SU-DHL-6 (cell line): ENCODE measurements around the gene RGS19.

Experiments
- H2AFZ ChIP-seq: fragments of 200-600 bp; sonication (generic); 2 replicates; pipeline ENCODE4 v1.6.1; 2014; ENCODE audit warnings: low read depth, mild to moderate bottlenecking, moderate library complexity, mixed read lengths, antibody characterized with exemption, low read length; ENCODE audit not compliant: severe bottlenecking
- H3F3A ChIP-seq: fragments of 200-600 bp; shearing (Covaris generic); 2 replicates; pipeline ENCODE4 v1.6.0; 2016; ENCODE audit warnings: antibody characterized with exemption, mild to moderate bottlenecking; ENCODE audit not compliant: insufficient read depth
- H3K27ac ChIP-seq: fragments of 200-600 bp; sonication (generic); 2 replicates; pipeline ENCODE4 v1.5.1; 2016; ENCODE audit warnings: low read depth, mild to moderate bottlenecking, low read length, moderate library complexity, mixed read lengths
- H3K27me3 ChIP-seq: fragments of 200-600 bp; sonication (generic), shearing (Covaris generic); 2 replicates; pipeline ENCODE4 v1.6.0; 2014; ENCODE audit warnings: mild to moderate bottlenecking, low read length
- H3K36me3 ChIP-seq: fragments of 200-600 bp; sonication (generic); 2 replicates; pipeline ENCODE4 v1.6.1; 2014; ENCODE audit warnings: mild to moderate bottlenecking, low read length, mixed read lengths
- H3K4me2 ChIP-seq: fragments of 300-600, 200-600 bp; shearing (Covaris generic), sonication (generic); 2 replicates; pipeline ENCODE4 v1.6.0; 2014; ENCODE audit warnings: low read length, low read depth, mild to moderate bottlenecking; ENCODE audit not compliant: poor library complexity, severe bottlenecking
- H3K4me3 ChIP-seq: fragments of 200-600 bp; sonication (generic); 2 replicates; pipeline ENCODE4 v1.5.1; 2014; ENCODE audit warnings: antibody characterized with exemption, low read length, mild to moderate bottlenecking, mixed read lengths; ENCODE audit not compliant: insufficient read depth, poor library complexity, severe bottlenecking
- H3K79me2 ChIP-seq: fragments of 200-600 bp; sonication (generic); 2 replicates; pipeline ENCODE4 v1.6.1; 2014; ENCODE audit warnings: mild to moderate bottlenecking, low read length, moderate library complexity; ENCODE audit not compliant: insufficient read depth
- H3K9ac ChIP-seq: fragments of 200-600 bp; sonication (generic); 2 replicates; pipeline ENCODE4 v1.7.0; 2014; ENCODE audit warnings: mild to moderate bottlenecking, low read length
- H3K9me2 ChIP-seq: fragments of 200-600 bp; sonication (generic); replicated peaks from 2 replicates; pipeline ENCODE4 v1.6.1; 2014; ENCODE audit warnings: low read length; ENCODE audit not compliant: insufficient read depth
- H3K9me3 ChIP-seq: fragments of 200-600 bp; sonication (generic); 2 replicates; pipeline ENCODE4 v1.6.1; 2014; ENCODE audit warnings: low read length, mixed read lengths; ENCODE audit not compliant: insufficient read depth
- H4K20me1 ChIP-seq: fragments of 200-600 bp; sonication (generic); 2 replicates; pipeline ENCODE4 v1.6.1; 2014; ENCODE audit warnings: low read depth, mild to moderate bottlenecking, antibody characterized with exemption, low read length, moderate library complexity, mixed read lengths
- CTCF ChIP-seq: fragments of 200-600 bp; sonication (generic); IDR thresholded peaks from one replicate; pipeline ENCODE4 v1.5.1; 2017; ENCODE audit warnings: antibody characterized with exemption, mild to moderate bottlenecking, low read length, moderate library complexity; ENCODE audit not compliant: insufficient read depth, poor library complexity, severe bottlenecking
- EZH2phosphoT487 ChIP-seq: fragments of 200-600 bp; sonication (generic), shearing (Covaris generic); conservative IDR thresholded peaks from 2 replicates; pipeline ENCODE4 v1.6.1; 2018; ENCODE audit warnings: mild to moderate bottlenecking, antibody characterized with exemption, low read length, moderate library complexity, mixed read lengths

Gene RGS19

GRCh38 chr20:64100946-64101688 is 21.8 kb upstream of the RGS19 start:
- H2AFZ ChIP-seq = no peak overlapping the region
- no peaks in the 10 kb centered on the region for H3K9me3 ChIP-seq
- TF ChIP-seq CTCF = no peak
- no peak for TF ChIP-seq EZH2phosphoT487
- H3K9me2 ChIP-seq = no peaks in the 10 kb centered on the region
- no peaks in the 10 kb centered on the region for H3K79me2 ChIP-seq
- no peaks in the 10 kb centered on the region for H3K36me3 ChIP-seq
- H4K20me1 ChIP-seq = no peaks in the 10 kb centered on the region
- H3F3A ChIP-seq = no peaks in the 10 kb centered on the region
- no peak overlapping the region for H3K4me3 ChIP-seq
- H3K9ac ChIP-seq = no peak overlapping the region; the same call in 1 of the 2 replicates
- no peak overlapping the region for H3K27ac ChIP-seq
- no peaks in the 10 kb centered on the region for H3K27me3 ChIP-seq
- no peak overlapping the region for H3K4me2 ChIP-seq

- Histone ChIP-seq H3K4me3 (no peak overlapping the region), H3K27ac (peak overlapping the region; percentile 53), H3K9me2 (no peaks in the 10 kb centered on the region), H3K9me3 (no peaks in the 10 kb centered on the region), H3K9ac (no peak overlapping the region), H2AFZ (peak overlapping the region; percentile 38), H3K27me3 (no peaks in the 10 kb centered on the region), H3K79me2 (no peaks in the 10 kb centered on the region), H3K36me3 (no peaks in the 10 kb centered on the region), H3F3A (no peaks in the 10 kb centered on the region), H3K4me2 (peak overlapping the region; percentile 26), H4K20me1 (no peaks in the 10 kb centered on the region)
- TF ChIP-seq EZH2phosphoT487 (no peak), CTCF (no peak)
Observed at GRCh38 chr20:64100566-64100888, 21.2 kb upstream of the RGS19 start.

- Histone ChIP-seq H2AFZ (peak overlapping the region; percentile 38), H3K9me2 (no peaks in the 10 kb centered on the region), H3K9me3 (no peaks in the 10 kb centered on the region), H3F3A (no peaks in the 10 kb centered on the region), H3K27me3 (no peaks in the 10 kb centered on the region), H4K20me1 (no peaks in the 10 kb centered on the region), H3K9ac (no peak overlapping the region), H3K36me3 (no peaks in the 10 kb centered on the region), H3K79me2 (no peaks in the 10 kb centered on the region), H3K4me2 (peak overlapping the region; percentile 26), H3K4me3 (no peak overlapping the region), H3K27ac (peak overlapping the region; percentile 53)
- no peak for TF ChIP-seq CTCF
- TF ChIP-seq EZH2phosphoT487 = no peak
Observed at GRCh38 chr20:64099880-64100565, 20.7 kb upstream of the RGS19 start.
